K562 (cell line): ENCODE data around the gene HYOU1. TPM values are rescaled to one million over a fixed set of nuclear protein-coding genes. Genes with fewer than 3 reads are reported as not detected.
A peak's percentile ranks its signal among the peaks of the same experiment; 100 is the strongest.

Source experiments
- ATAC-seq: fragments of 200-7000 bp; cut with Tn5 transposase; 3 replicates; pipeline ENCODE4 v1.9.1; 2020; ENCODE audit warnings: moderate library complexity
- BruUV-seq: library from RNA; stranded (reverse); fragments of 400-500 nt; replicated peaks from 2 replicates; lab custom pipeline; 2021; lab: Mats Ljungman, UMichigan
- CTCF ChIA-PET: fragments of 300-600 bp; formaldehyde crosslinking; extraction: SDS; loops from one replicate; lab custom pipeline; 2021; ENCODE audit warnings: low intra/inter-chr PET ratio; lab: Yijun Ruan, JAX
- POLR2A ChIA-PET: fragments of 300-600, 350-650 bp; sonication (Branson Sonifier 250); formaldehyde crosslinking; extraction: SDS; loops from one replicate; lab custom pipeline; 2021; ENCODE audit warnings: antibody characterized with exemption, inconsistent platforms; lab: Yijun Ruan, JAX
- DNase-seq, 4 experiments: peaks; one replicate each; pipeline versions ENCODE4 v3.0.0 to v3.0.0-alpha.2; 2011 to 2018; ENCODE audit warnings: low spot score in 3 of 4, mixed read lengths in 3 of 4; ENCODE audit errors: extremely low read depth in 1 of 4
- FAIRE-seq: peaks from 2 replicates; lab custom pipeline; 2011; peaks lifted over from hg19 to GRCh38; lab: Jason Lieb, UNC
- H2AFZ ChIP-seq: 2 replicates; pipeline ENCODE4 v1.6.0; 2011; ENCODE audit warnings: low read depth, low read length, control low read depth, inconsistent platforms
- H3K27ac ChIP-seq: fragments of 200-600 bp; 3 replicates; pipeline ENCODE4 v1.8.0; 2011; ENCODE audit warnings: low read depth, mild to moderate bottlenecking, control low read depth, inconsistent platforms, low read length, moderate library complexity, mixed read lengths; ENCODE audit errors: extremely low read depth
- H3K27me3 ChIP-seq, 2 experiments: fragments of 300-600 bp in 1 of 2; 2 replicates in 1 of 2; 3 replicates in 1 of 2; pipeline versions ENCODE4 v1.6.0 to v1.8.0; 2011; ENCODE audit warnings: inconsistent platforms in 2 of 2, low read length in 2 of 2, mild to moderate bottlenecking in 1 of 2, mixed read lengths in 1 of 2, moderate library complexity in 1 of 2; ENCODE audit not compliant: control insufficient read depth in 2 of 2, insufficient read depth in 2 of 2
- H3K36me3 ChIP-seq: fragments of 300-600 bp; 3 replicates; pipeline ENCODE4 v1.8.0; 2011; ENCODE audit warnings: mild to moderate bottlenecking, low read length, inconsistent platforms; ENCODE audit not compliant: control insufficient read depth, insufficient read depth
- H3K4me1 ChIP-seq, 2 experiments: fragments of 200-600 bp in 1 of 2; replicated peaks in 1 of 2; 2 replicates in 1 of 2; 3 replicates in 1 of 2; pipeline versions ENCODE4 v1.5.1 to v1.8.0; 2011; ENCODE audit warnings: inconsistent platforms in 2 of 2, low read length in 2 of 2, mild to moderate bottlenecking in 1 of 2, mixed read lengths in 1 of 2, moderate library complexity in 1 of 2; ENCODE audit not compliant: control insufficient read depth in 2 of 2, insufficient read depth in 2 of 2
- H3K4me2 ChIP-seq: 2 replicates; pipeline ENCODE4 v1.6.1; 2011; ENCODE audit warnings: low read length, control low read depth, inconsistent platforms, mixed read lengths; ENCODE audit not compliant: insufficient read depth
- H3K4me3 ChIP-seq: fragments of 200-600 bp; sonication (generic), shearing (Covaris generic); 2 replicates; pipeline ENCODE4 v1.5.1; 2016; ENCODE audit warnings: control low read depth, inconsistent platforms
- H3K79me2 ChIP-seq: fragments of 200-600 bp; 3 replicates; pipeline ENCODE4 v1.8.0; 2011; ENCODE audit warnings: low read length, inconsistent platforms; ENCODE audit not compliant: control insufficient read depth, insufficient read depth
- H3K9ac ChIP-seq, 2 experiments: 2 replicates each; pipeline versions ENCODE4 v1.6.0 to v1.6.1; 2011; ENCODE audit warnings: low read depth in 2 of 2, low read length in 2 of 2, control low read depth in 1 of 2, inconsistent platforms in 1 of 2, mild to moderate bottlenecking in 1 of 2, mixed read lengths in 1 of 2; ENCODE audit not compliant: insufficient read depth in 1 of 2
- H3K9me1 ChIP-seq: one replicate; pipeline ENCODE4 v1.6.0; 2011; ENCODE audit warnings: inconsistent platforms, mild to moderate bottlenecking, low read length, moderate library complexity; ENCODE audit not compliant: control insufficient read depth, insufficient read depth
- H3K9me3 ChIP-seq: replicated peaks from 2 replicates; pipeline ENCODE4 v1.5.1; 2011; ENCODE audit warnings: low read depth, low read length, inconsistent platforms; ENCODE audit not compliant: control insufficient read depth, insufficient read depth
- H4K20me1 ChIP-seq: replicated peaks from 2 replicates; pipeline ENCODE4 v1.6.1; 2011; ENCODE audit warnings: low read length, inconsistent platforms, mixed read lengths; ENCODE audit not compliant: control insufficient read depth, insufficient read depth
- CBX8 ChIP-seq: fragments of 200-600 bp; sonication (generic); IDR thresholded peaks from 2 replicates; pipeline ENCODE4 v1.6.1; 2012; ENCODE audit warnings: borderline replicate concordance, mixed run types, low read depth, mild to moderate bottlenecking, moderate library complexity, mixed read lengths, low read length, control low read depth, inconsistent platforms; ENCODE audit not compliant: poor library complexity, severe bottlenecking; ENCODE audit errors: extremely low read depth
- CGGBP1 ChIP-seq: fragments of 250-450 bp; sonication (Bioruptor Pico); IDR thresholded peaks from 2 replicates; pipeline ENCODE4 v1.9.0; 2021; ENCODE audit warnings: mild to moderate bottlenecking
- DEAF1 ChIP-seq: fragments of 450-650 bp; formaldehyde crosslinking; IDR thresholded peaks from 2 replicates; pipeline ENCODE4 v1.4.0; 2020; ENCODE audit warnings: mild to moderate bottlenecking, moderate library complexity
- FOXM1 ChIP-seq, 2 experiments: fragments of 450-650 bp in 1 of 2; sonication (generic) in 1 of 2; formaldehyde crosslinking in 1 of 2; IDR thresholded peaks; 2 replicates each; pipeline versions ENCODE4 v1.6.1 to v1.9.0; 2017 to 2022; ENCODE audit warnings: low read depth in 2 of 2, mild to moderate bottlenecking in 2 of 2, missing genetic modification reagents in 1 of 2, moderate library complexity in 1 of 2
- HDAC6 ChIP-seq: IDR thresholded peaks from 2 replicates; pipeline ENCODE4 v1.6.1; 2012; ENCODE audit warnings: low read depth, mild to moderate bottlenecking, control low read depth, inconsistent platforms, low read length, moderate library complexity
- NONO ChIP-seq, 2 experiments: fragments of 200-400 bp in 1 of 2; fragments of 450-650 bp in 1 of 2; formaldehyde crosslinking in 1 of 2; IDR thresholded peaks; 2 replicates each; pipeline ENCODE4 v1.6.1; 2017; ENCODE audit warnings: low read depth in 2 of 2, mild to moderate bottlenecking in 2 of 2, moderate library complexity in 2 of 2, low read length in 1 of 2
- SIX5 ChIP-seq, 2 experiments: IDR thresholded peaks; 2 replicates each; pipeline ENCODE4 v1.6.1; 2011; ENCODE audit warnings: low read length in 2 of 2, borderline replicate concordance in 1 of 2, low read depth in 1 of 2, mild to moderate bottlenecking in 1 of 2, moderate library complexity in 1 of 2; ENCODE audit not compliant: insufficient read depth in 1 of 2
- TFAP4 ChIP-seq: sonication (generic); formaldehyde crosslinking; IDR thresholded peaks from 2 replicates; pipeline ENCODE4 v1.8.0; 2022; ENCODE audit warnings: missing genetic modification reagents, mild to moderate bottlenecking, moderate library complexity, borderline replicate concordance
- ZNF717 ChIP-seq: fragments of 250-450 bp; sonication (Bioruptor Pico); IDR thresholded peaks from 2 replicates; pipeline ENCODE4 v1.5.0; 2021
- WGBS: fragments of 100-300 bp; shearing (Covaris generic); methylation state at CpG from one replicate; pipeline ENCODE4 v1.1.6; 2016; ENCODE audit warnings: low coverage, mixed read lengths; ENCODE audit not compliant: insufficient coverage; ENCODE audit errors: missing lambda C conversion rate; 5-methylcytosine and 5-hydroxymethylcytosine counted together
- in situ Hi-C: fragments of 300-500 bp; cut with MboI; formaldehyde crosslinking; loops from 4 replicates; pipeline ENCODE4 v1.15.0; 2018; ENCODE audit warnings: inconsistent platforms, mixed read lengths
- intact Hi-C: fragments of 100-400 bp; cut with micrococcal nuclease; formaldehyde crosslinking; loops from 2 replicates; pipeline ENCODE4 v1.14.2; 2022
- polyA plus RNA-seq, 8 experiments: library from polyadenylated mRNA; depleted of rRNA in 4 of 8; stranded (reverse) in 5 of 8; unstranded in 3 of 8; fragments of >200 nt; fragmentation: Nextera tagmentation in 2 of 8; fragmentation: Illumina TruSeq in 1 of 8; extraction: Ambion mirVana in 2 of 8; extraction: Trizol in 1 of 8; gene quantifications; 2 replicates each; pipeline versions ENCODE4 v1.2.1 to v1.2.3, GENCODE V29; 2011 to 2014; ENCODE audit warnings: inconsistent platforms in 1 of 8, missing spikeins in 1 of 8
- total RNA-seq, 7 experiments: library from RNA; depleted of rRNA in 6 of 7; stranded (reverse); fragments of >200 nt in 6 of 7; fragmentation: Illumina TruSeq in 2 of 7; extraction: Trizol in 2 of 7; gene quantifications; 2 replicates each; pipeline versions ENCODE4 v1.2.1 to v1.2.3, GENCODE V29; 2011 to 2021; ENCODE audit warnings: low replicate concordance in 1 of 7
- TF ChIP-seq, protein P1 (sequence below): fragments of 200-800 bp; sonication (Bioruptor generic); IDR thresholded peaks from 2 replicates; pipeline ENCODE4 v1.6.1; 2016; ENCODE audit warnings: missing genetic modification characterization, missing compliant biosample characterization
- TF ChIP-seq, protein P2 (sequence below): IDR thresholded peaks from 2 replicates; pipeline ENCODE4 v1.6.1; 2011; ENCODE audit not compliant: insufficient read length; ENCODE audit errors: extremely low read depth

The HYOU1 gene
- total and polyA plus RNA-seq, 9 of the 15 experiments (the other 6 are each of a cell fraction or from before 2014, with no cell fraction given) = 19.5 to 197 (median 128) TPM

DNA sequence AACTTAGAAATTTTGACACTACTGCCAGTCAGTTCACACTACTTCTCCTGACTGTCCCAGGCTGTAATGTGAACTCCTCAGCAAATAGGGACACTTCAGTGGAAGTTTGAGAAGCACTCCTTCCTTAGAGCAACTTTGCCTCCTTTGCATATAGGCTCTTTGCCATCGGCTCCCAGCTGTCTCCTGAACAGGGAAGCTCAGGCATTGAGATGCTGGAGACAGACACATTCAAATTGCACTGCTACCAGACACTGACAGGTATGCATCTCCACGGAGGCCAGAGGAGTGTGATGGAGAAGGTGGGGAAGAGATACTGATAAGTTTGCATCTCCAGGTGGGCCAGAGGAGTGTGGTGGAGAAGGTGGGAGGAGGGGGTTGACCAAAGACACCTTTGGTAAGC, 37.0 kb downstream of the HYOU1 start:
- H4K20me1 ChIP-seq = 0 out of 2 replicates have a peak, but pooled peaks cover 14% of the 10 kb centered on the region
- H3K4me1 ChIP-seq = peaks cover 24 to 26% of the 10 kb centered on the region in 2 experiments
- ChIA-PET POLR2A (interaction anchor here (0.7 to 1.0 kb wide), 2 partner anchors 13 to 35 kb away, joined by 4 read pairs; no protein-coding TSS in a partner anchor), CTCF (no interaction called here)
- ATAC-seq = no peak
- no peaks in the 10 kb centered on the region for H3K9me3 ChIP-seq
- BruUV-seq = no TSS peak
- DNase-seq = peak in 2 of 4 experiments; percentile 5 to 6
- H2AFZ ChIP-seq = no peak overlapping the region
- peaks cover 82% of the 10 kb centered on the region for H3K36me3 ChIP-seq
- H3K27ac ChIP-seq = no peak overlapping the region; the same call in 2 of the 3 replicates
- H3K4me3 ChIP-seq = peak overlapping the region; percentile 99; the same call in 1 of the 2 replicates
- no peak for FAIRE-seq
- WGBS = 11% methylated on average over 2 of the region's 2 CpGs
- intact Hi-C loops (loop anchor here (2.0 to 5.0 kb wide), 3 partner anchors 37 to 82 kb away; partner anchors contain the start of genes DPAGT1 and HYOU1), in situ Hi-C loops (no loop called here)
- peak overlapping the region; percentile 83 to 100; a peak in 2 of 4 replicates for H3K9ac ChIP-seq
- no peaks in the 10 kb centered on the region for H3K27me3 ChIP-seq
- no peaks in the 10 kb centered on the region for H3K9me1 ChIP-seq
- H3K79me2 ChIP-seq = peaks cover 76% of the 10 kb centered on the region
- H3K4me2 ChIP-seq = peak overlapping the region; percentile 98
- TF ChIP-seq, protein P1, sequence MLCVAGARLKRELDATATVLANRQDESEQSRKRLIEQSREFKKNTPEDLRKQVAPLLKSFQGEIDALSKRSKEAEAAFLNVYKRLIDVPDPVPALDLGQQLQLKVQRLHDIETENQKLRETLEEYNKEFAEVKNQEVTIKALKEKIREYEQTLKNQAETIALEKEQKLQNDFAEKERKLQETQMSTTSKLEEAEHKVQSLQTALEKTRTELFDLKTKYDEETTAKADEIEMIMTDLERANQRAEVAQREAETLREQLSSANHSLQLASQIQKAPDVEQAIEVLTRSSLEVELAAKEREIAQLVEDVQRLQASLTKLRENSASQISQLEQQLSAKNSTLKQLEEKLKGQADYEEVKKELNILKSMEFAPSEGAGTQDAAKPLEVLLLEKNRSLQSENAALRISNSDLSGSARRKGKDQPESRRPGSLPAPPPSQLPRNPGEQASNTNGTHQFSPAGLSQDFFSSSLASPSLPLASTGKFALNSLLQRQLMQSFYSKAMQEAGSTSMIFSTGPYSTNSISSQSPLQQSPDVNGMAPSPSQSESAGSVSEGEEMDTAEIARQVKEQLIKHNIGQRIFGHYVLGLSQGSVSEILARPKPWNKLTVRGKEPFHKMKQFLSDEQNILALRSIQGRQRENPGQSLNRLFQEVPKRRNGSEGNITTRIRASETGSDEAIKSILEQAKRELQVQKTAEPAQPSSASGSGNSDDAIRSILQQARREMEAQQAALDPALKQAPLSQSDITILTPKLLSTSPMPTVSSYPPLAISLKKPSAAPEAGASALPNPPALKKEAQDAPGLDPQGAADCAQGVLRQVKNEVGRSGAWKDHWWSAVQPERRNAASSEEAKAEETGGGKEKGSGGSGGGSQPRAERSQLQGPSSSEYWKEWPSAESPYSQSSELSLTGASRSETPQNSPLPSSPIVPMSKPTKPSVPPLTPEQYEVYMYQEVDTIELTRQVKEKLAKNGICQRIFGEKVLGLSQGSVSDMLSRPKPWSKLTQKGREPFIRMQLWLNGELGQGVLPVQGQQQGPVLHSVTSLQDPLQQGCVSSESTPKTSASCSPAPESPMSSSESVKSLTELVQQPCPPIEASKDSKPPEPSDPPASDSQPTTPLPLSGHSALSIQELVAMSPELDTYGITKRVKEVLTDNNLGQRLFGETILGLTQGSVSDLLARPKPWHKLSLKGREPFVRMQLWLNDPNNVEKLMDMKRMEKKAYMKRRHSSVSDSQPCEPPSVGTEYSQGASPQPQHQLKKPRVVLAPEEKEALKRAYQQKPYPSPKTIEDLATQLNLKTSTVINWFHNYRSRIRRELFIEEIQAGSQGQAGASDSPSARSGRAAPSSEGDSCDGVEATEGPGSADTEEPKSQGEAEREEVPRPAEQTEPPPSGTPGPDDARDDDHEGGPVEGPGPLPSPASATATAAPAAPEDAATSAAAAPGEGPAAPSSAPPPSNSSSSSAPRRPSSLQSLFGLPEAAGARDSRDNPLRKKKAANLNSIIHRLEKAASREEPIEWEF = no peak
- TF ChIP-seq TFAP4 (CRISPR knock-in tag) (no peak), CBX8 (no peak), DEAF1 (CRISPR knock-in tag) (no peak), NONO (IDR thresholded peaks at IDR 0.05; ENCODE audit: low read depth in 2 of 2, low read length in 1 of 2) (no peak), HDAC6 (no peak), CGGBP1 (CRISPR knock-in tag) (no peak), SIX5 (IDR thresholded peaks at IDR 0.05; ENCODE audit: borderline replicate concordance in 1 of 2, insufficient read depth in 1 of 2, low read depth in 1 of 2, low read length in 2 of 2) (no peak), ZNF717 (CRISPR knock-in tag) (no peak), FOXM1 (IDR thresholded peaks at IDR 0.05; ENCODE audit: low read depth) (no peak), FOXM1 (CRISPR knock-in tag; IDR thresholded peaks at IDR 0.05; ENCODE audit: low read depth) (no peak)
- TF ChIP-seq, protein P2, sequence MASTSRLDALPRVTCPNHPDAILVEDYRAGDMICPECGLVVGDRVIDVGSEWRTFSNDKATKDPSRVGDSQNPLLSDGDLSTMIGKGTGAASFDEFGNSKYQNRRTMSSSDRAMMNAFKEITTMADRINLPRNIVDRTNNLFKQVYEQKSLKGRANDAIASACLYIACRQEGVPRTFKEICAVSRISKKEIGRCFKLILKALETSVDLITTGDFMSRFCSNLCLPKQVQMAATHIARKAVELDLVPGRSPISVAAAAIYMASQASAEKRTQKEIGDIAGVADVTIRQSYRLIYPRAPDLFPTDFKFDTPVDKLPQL = no peak
